Measurements from ENCODE around the gene UBR4. TPM values are rescaled to one million over a fixed set of nuclear protein-coding genes. Genes with fewer than 3 reads are reported as not detected.

Gene UBR4
- polyA plus RNA-seq, 3 donors = 44.3 to 93.8 (median 49.4) TPM

DNA sequence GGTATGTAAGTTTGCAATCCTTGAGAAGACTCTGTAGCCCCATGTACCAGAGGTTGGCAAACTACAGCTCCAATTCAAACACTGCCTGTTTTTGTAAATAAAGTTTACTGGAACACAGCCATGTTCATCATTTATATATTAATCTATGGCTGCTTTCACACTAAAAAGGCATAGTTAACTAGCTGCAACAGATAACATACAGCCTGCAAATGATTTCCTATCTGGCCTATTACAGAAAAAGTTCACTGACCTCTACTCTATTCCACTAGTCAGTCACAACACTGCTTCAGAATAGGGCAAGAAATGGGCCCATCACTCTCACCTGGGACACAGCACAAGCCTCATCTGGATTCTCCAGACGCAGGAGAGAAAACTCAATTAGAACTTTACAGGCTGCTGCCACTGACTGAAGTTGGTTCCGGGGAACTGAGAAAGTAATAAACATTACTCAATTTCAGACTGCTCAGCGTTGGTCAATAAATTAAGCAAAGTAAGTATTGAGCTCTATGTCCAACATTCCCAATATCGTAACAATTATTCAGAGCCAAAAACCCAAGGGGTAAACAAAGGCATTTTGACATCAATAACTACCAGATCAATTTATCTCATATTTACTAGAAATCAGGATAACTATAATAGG lies 10.6 kb downstream of the UBR4 start:
- Histone ChIP-seq H4K20me1 (ENCODE audit: insufficient read depth, low read length) (peaks cover 60% of the 10 kb centered on the region), H3K4me3 (replicated peaks in 1 of 3; ENCODE audit: low read depth in 2 of 3, low read length in 3 of 3) (no peak overlapping the region), H3K36me3 (replicated peaks in 1 of 2; ENCODE audit: control insufficient read depth in 1 of 2, insufficient read depth in 2 of 2, low read length in 2 of 2) (peaks cover 66 to 73% of the 10 kb centered on the region in 2 donors), H3K4me1 (ENCODE audit: control insufficient read depth in 1 of 2, insufficient read depth in 2 of 2, low read length in 2 of 2) (peaks cover 5% of the 10 kb centered on the region in 2 donors), H3K27ac (ENCODE audit: low read depth in 1 of 2, low read length in 2 of 2) (no peak overlapping the region), H3K4me2 (replicated peaks; ENCODE audit: extremely low read depth, low read length, poor library complexity, severe bottlenecking) (no peak overlapping the region), H3K9me3 (replicated peaks in 1 of 2; ENCODE audit: control insufficient read depth in 1 of 2, insufficient read depth in 1 of 2, low read length in 2 of 2) (no peaks in the 10 kb centered on the region), H3K9ac (ENCODE audit: insufficient read depth, low read length, poor library complexity, severe bottlenecking) (no peak overlapping the region), H3K27me3 (ENCODE audit: control insufficient read depth in 2 of 2, insufficient read depth in 2 of 2, low read length in 2 of 2) (no peaks in the 10 kb centered on the region), H3K79me2 (ENCODE audit: insufficient read depth, low read length) (peaks cover 48% of the 10 kb centered on the region), H2AFZ (ENCODE audit: insufficient read depth, low read depth, low read length, poor library complexity, severe bottlenecking) (no peak overlapping the region)
- Mint-ChIP-seq H3K36me3 (peaks cover 59 to 78% of the 10 kb centered on the region in 2 donors), H3K9me3 (no peaks in the 10 kb centered on the region), H3K4me1 (peaks cover 3% of the 10 kb centered on the region), H3K27ac (no peak overlapping the region), H3K4me3 (no peak overlapping the region), H3K27me3 (ENCODE audit: low read depth in 3 of 3) (peaks cover 0 to 2% (median 0%) of the 10 kb centered on the region in 3 donors)
- DNase-seq = no peak
- WGBS (ENCODE audit: insufficient coverage) = 83% methylated on average over 3 of the region's 4 CpGs
- TF ChIP-seq, protein P1, sequence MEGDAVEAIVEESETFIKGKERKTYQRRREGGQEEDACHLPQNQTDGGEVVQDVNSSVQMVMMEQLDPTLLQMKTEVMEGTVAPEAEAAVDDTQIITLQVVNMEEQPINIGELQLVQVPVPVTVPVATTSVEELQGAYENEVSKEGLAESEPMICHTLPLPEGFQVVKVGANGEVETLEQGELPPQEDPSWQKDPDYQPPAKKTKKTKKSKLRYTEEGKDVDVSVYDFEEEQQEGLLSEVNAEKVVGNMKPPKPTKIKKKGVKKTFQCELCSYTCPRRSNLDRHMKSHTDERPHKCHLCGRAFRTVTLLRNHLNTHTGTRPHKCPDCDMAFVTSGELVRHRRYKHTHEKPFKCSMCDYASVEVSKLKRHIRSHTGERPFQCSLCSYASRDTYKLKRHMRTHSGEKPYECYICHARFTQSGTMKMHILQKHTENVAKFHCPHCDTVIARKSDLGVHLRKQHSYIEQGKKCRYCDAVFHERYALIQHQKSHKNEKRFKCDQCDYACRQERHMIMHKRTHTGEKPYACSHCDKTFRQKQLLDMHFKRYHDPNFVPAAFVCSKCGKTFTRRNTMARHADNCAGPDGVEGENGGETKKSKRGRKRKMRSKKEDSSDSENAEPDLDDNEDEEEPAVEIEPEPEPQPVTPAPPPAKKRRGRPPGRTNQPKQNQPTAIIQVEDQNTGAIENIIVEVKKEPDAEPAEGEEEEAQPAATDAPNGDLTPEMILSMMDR (IDR thresholded peaks at IDR 0.05) = no peak
- intact Hi-C loops (cut with micrococcal nuclease) = no loop called here

DNA sequence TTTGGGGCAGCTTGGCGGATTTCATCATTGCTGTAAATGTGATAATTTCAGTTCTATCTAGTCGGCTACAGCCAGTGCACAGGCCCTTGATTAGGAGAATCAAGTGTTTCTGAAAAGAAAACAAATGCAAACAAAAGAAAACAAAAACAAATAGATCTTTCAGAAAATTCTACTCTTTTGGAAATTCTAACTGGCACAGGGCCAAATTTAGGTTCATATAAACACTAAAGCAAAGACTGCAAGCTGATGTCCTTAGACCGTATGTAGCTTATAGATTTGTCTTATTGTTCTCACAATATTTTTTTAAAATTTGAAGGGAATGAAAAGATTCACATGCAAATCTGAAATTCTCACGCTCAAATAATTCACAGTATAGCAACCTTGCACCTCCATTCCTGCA lies 11.2 kb downstream of the UBR4 start:
- no peak overlapping the region for H3K4me2 ChIP-seq (replicated peaks; ENCODE audit: extremely low read depth, low read length, poor library complexity, severe bottlenecking)
- H3K4me3 ChIP-seq (replicated peaks in 1 of 3; ENCODE audit: low read depth in 2 of 3, low read length in 3 of 3) = no peak overlapping the region
- no peak overlapping the region for H3K27ac ChIP-seq (ENCODE audit: low read depth in 1 of 2, low read length in 2 of 2)
- intact Hi-C loops (cut with micrococcal nuclease) = no loop called here
- Mint-ChIP-seq H3K27me3 (ENCODE audit: low read depth in 3 of 3) (peaks cover 0 to under 1% (median 0%) of the 10 kb centered on the region in 3 donors), H3K4me3 (no peak overlapping the region), H3K27ac (no peak overlapping the region), H3K4me1 (no peaks in the 10 kb centered on the region), H3K9me3 (no peaks in the 10 kb centered on the region), H3K36me3 (peaks cover 63 to 84% of the 10 kb centered on the region in 2 donors)
- peaks cover 42% of the 10 kb centered on the region for H3K79me2 ChIP-seq (ENCODE audit: insufficient read depth, low read length)
- no peaks in the 10 kb centered on the region for H3K4me1 ChIP-seq (ENCODE audit: control insufficient read depth in 1 of 2, insufficient read depth in 2 of 2, low read length in 2 of 2)
- no peak for DNase-seq
- no peak overlapping the region for H2AFZ ChIP-seq (ENCODE audit: insufficient read depth, low read depth, low read length, poor library complexity, severe bottlenecking)
- no peak overlapping the region for H3K9ac ChIP-seq (ENCODE audit: insufficient read depth, low read length, poor library complexity, severe bottlenecking)
- peaks cover 54% of the 10 kb centered on the region for H4K20me1 ChIP-seq (ENCODE audit: insufficient read depth, low read length)
- no peaks in the 10 kb centered on the region for H3K9me3 ChIP-seq (replicated peaks in 1 of 2; ENCODE audit: control insufficient read depth in 1 of 2, insufficient read depth in 1 of 2, low read length in 2 of 2)
- no CpG with 5 or more reads among the region's 4 CpGs for WGBS (ENCODE audit: insufficient coverage)
- TF ChIP-seq, protein P1 (IDR thresholded peaks at IDR 0.05) = no peak
- no peaks in the 10 kb centered on the region for H3K27me3 ChIP-seq (ENCODE audit: control insufficient read depth in 2 of 2, insufficient read depth in 2 of 2, low read length in 2 of 2)
- H3K36me3 ChIP-seq (replicated peaks in 1 of 2; ENCODE audit: control insufficient read depth in 1 of 2, insufficient read depth in 2 of 2, low read length in 2 of 2) = peaks cover 72 to 79% of the 10 kb centered on the region in 2 donors

All from CD14-positive monocyte (primary cell).